Kidney epithelial cell (primary cell): ENCODE data around the gene ENGASE. TPM values are rescaled to one million over a fixed set of nuclear protein-coding genes. Genes with fewer than 3 reads are reported as not detected.
A peak's percentile ranks its signal among the peaks of the same experiment; 100 is the strongest.

ENCODE experiments used
- DNase-seq: peaks from one replicate; pipeline ENCODE4 v3.0.0-alpha.2; 2010; ENCODE audit warnings: low read depth
- H3K27me3 ChIP-seq: 2 replicates; pipeline ENCODE4 v1.6.0; 2011; ENCODE audit warnings: low read length; ENCODE audit not compliant: control insufficient read depth, insufficient read depth
- H3K36me3 ChIP-seq: 2 replicates; pipeline ENCODE4 v1.5.1; 2011; ENCODE audit warnings: low read length; ENCODE audit not compliant: control insufficient read depth, insufficient read depth
- H3K4me3 ChIP-seq: 2 replicates; pipeline ENCODE4 v1.5.1; 2011; ENCODE audit warnings: low read depth, mild to moderate bottlenecking, control low read depth, low read length
- CTCF ChIP-seq: IDR thresholded peaks from 2 replicates; pipeline ENCODE4 v1.5.1; 2011; ENCODE audit warnings: mild to moderate bottlenecking, moderate library complexity, low read length, control low read depth, inconsistent platforms; ENCODE audit not compliant: insufficient read depth, poor library complexity, severe bottlenecking
- total RNA-seq: library from RNA; depleted of rRNA; stranded (reverse); fragments of >200 nt; gene quantifications from 2 replicates; pipeline ENCODE4 v1.2.3, GENCODE V29; 2015

ENGASE gene
- total RNA-seq, 1 donor from 2014 or later, result 9.0 TPM

- TF ChIP-seq CTCF, result no peak
- no peak overlapping the region for H3K4me3 ChIP-seq
- DNase-seq, result no peak
- H3K27me3 ChIP-seq, result peaks cover 2% of the 10 kb centered on the region
- no peaks in the 10 kb centered on the region for H3K36me3 ChIP-seq
Observed at GRCh38 chr17:79043191-79043930, 31.3 kb upstream of the ENGASE start.

DNA sequence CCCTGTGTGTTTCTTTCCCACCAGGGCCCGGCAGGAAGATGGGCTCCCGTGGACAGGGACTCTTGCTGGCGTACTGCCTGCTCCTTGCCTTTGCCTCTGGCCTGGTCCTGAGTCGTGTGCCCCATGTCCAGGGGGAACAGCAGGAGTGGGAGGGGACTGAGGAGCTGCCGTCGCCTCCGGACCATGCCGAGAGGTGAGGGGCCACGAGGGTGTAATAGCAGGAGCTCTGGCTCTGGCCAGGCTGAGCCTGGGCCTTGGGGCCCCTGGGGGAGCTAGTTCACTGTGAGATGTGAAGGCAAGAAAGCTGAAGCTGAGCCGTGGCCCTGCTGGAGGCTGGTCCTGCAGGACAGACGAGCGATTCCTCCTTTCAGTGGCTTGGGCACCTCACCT, 30.7 kb upstream of the ENGASE start:
- TF ChIP-seq CTCF, result no peak
- H3K4me3 ChIP-seq, result no peak overlapping the region
- no peaks in the 10 kb centered on the region for H3K36me3 ChIP-seq
- DNase-seq, result no peak
- peaks cover 3% of the 10 kb centered on the region for H3K27me3 ChIP-seq

DNA sequence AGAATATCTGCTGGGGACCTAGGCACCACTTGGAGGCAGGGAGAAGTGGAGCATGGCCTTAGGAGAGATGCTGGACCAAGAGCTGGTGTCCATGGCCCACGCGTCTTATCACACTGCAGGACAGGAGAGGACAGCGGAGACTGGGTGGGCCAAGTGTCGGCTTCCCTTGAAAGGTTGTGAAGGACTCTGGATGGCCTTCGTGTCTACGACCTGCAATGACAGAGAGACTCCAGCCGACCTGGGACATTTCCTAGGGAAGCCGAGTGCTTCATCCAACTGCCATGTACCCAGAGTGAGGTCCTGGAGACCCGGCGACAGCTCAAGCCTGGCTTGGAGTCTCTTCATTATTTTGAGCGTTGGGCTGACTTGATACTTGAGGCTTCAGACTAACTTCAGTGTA, 30.2 kb upstream of the ENGASE start:
- H3K27me3 ChIP-seq, result peaks cover 7% of the 10 kb centered on the region
- DNase-seq, result no peak
- no peak overlapping the region for H3K4me3 ChIP-seq
- TF ChIP-seq CTCF, result no peak
- H3K36me3 ChIP-seq, result no peaks in the 10 kb centered on the region

DNA sequence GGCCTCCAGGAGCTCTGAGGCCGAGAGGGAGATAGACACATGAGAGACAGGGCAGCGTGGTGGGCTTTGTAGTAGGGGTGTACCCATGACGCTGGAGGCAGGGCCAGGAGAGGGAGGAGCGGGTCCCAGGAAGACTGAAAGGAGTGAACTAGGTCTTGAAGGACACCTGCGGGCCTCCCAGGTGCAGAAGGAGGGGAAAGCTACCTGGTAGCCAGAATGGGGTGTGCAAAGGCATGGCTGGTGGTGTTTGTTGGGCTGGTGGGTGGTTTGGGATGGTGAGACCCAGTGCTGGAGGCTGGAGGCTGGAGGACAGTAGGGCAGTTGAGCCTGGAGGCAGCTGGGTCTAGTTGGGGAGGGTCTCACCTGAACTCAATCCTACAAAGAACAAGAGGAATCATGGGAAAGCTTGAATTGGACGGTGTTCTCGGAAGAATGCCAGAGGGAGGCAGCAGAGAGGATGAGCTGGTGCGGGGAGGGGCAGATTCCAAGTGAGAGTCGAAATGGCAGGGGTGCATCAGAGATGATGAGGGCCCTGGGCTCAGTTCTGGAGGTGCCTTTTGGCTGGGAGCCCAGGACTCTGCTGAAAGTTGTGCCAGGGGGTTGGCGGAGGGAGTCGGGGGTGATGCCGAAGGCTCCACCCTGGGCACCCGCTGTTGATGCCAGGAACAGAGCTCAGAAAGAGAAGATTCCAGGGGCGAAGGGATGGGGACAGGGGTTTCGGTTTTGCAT, 29.5 kb upstream of the ENGASE start:
- peaks cover 9% of the 10 kb centered on the region for H3K27me3 ChIP-seq
- no peak overlapping the region for H3K4me3 ChIP-seq
- DNase-seq, result no peak
- no peak for TF ChIP-seq CTCF
- H3K36me3 ChIP-seq, result no peaks in the 10 kb centered on the region

DNA sequence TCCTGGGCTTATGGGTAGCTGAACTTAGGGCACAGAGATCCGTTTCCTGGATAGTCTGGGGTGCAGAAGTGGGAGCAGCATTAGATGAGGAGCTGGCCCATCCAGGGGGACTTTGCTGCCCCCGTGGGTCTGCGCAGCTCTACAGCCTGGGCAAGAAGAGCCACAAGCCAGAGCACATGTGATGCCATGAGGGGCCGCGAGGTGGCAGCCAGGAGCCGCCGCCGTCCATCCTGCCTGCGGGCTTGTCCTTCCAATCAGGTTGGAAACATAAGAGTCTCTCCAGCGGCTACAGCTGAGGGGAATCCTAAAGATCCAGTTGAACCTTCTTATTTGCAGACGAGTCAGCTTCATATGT, 28.8 kb upstream of the ENGASE start:
- H3K36me3 ChIP-seq, result no peaks in the 10 kb centered on the region
- H3K27me3 ChIP-seq, result peaks cover 9% of the 10 kb centered on the region
- DNase-seq, result no peak
- no peak overlapping the region for H3K4me3 ChIP-seq
- peak; percentile 96 for TF ChIP-seq CTCF
